GM13976 (cell line): ENCODE data around the gene CTRL.
A peak's percentile ranks its signal among the peaks of the same experiment; 100 is the strongest.

Experiments
- DNase-seq: peaks from one replicate; pipeline ENCODE4 v3.0.0; 2012; ENCODE audit warnings: low spot score
- CTCF ChIP-seq: IDR thresholded peaks from 2 replicates; pipeline ENCODE4 v1.5.1; 2012; ENCODE audit warnings: borderline replicate concordance, mild to moderate bottlenecking; ENCODE audit not compliant: insufficient read depth; ENCODE audit errors: extremely low read depth, missing control alignments, control extremely low read depth
- in situ Hi-C: fragments of 300-500 bp; cut with MboI; formaldehyde crosslinking; loops from one replicate; pipeline ENCODE4 v1.12.0; 2022; ENCODE audit warnings: low sequenced_read_pairs, mixed read lengths, inconsistent platforms; ENCODE audit not compliant: unreplicated experiment

CTRL gene

GRCh38 chr16:67945392-67945933 is 13.8 kb upstream of the CTRL start:
- no peak for TF ChIP-seq CTCF
- DNase-seq, result no peak
- in situ Hi-C loops, result no loop called here

GRCh38 chr16:67944690-67945391 is 13.2 kb upstream of the CTRL start:
- in situ Hi-C loops, result no loop called here
- no peak for TF ChIP-seq CTCF
- DNase-seq, result no peak

GRCh38 chr16:67943619-67944504 is 12.2 kb upstream of the CTRL start, which contains the start of gene LCAT:
TSS of gene LCAT (minus strand) at chr16:67944120. CDS start at chr16:67944101, 19 bp downstream.
- in situ Hi-C loops, result no loop called here
- no peak for DNase-seq
- no peak for TF ChIP-seq CTCF

- TF ChIP-seq CTCF, result no peak
- in situ Hi-C loops, result no loop called here
- no peak for DNase-seq
These were observed 11.6 kb upstream of the CTRL start for GRCh38 chr16:67943256-67943618.

- in situ Hi-C loops, result no loop called here
- no peak for TF ChIP-seq CTCF
- DNase-seq, result no peak
These were observed 11.0 kb upstream of the CTRL start for GRCh38 chr16:67942510-67943255.

GRCh38 chr16:67942200-67942509 is 10.5 kb upstream of the CTRL start:
- DNase-seq, result peak; percentile 78
- in situ Hi-C loops, result no loop called here
- peak; percentile 60 for TF ChIP-seq CTCF
